GM19099 (cell line): ENCODE measurements around the gene POLR2F.

Experiments used
- POLR2A ChIP-seq: IDR thresholded peaks from 3 replicates; pipeline ENCODE4 v1.6.1; 2011; ENCODE audit warnings: low read depth; ENCODE audit not compliant: insufficient read length; ENCODE audit errors: extremely low read depth

The POLR2F gene

DNA sequence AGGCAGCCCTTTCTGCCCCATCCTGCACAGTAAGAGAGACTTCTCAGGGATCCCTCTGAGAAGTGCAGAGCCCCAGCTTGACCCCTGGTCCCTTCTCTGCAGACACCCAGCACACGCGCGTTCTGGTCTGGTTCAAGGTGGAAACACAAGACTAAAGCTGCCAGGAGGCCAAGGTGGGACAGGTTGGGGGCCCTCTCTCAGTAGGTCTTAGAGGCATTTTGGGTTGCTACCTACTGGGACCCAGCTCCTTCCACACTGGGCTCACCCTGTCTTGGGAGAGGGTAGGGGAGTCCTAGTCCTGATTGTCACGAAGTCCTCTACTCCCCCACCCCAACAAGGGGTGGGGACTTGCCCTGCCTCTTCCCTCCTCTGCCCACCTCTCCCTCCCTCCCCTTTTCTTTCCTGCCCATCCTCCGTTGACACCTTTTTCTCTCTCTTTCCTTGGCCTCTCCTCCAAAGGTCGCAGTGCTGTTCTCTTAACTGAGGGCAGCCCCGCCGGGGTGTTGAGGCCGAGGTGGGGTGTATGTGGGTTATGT is 31.6 kb downstream of the POLR2F start:
- no peak for TF ChIP-seq POLR2A

DNA sequence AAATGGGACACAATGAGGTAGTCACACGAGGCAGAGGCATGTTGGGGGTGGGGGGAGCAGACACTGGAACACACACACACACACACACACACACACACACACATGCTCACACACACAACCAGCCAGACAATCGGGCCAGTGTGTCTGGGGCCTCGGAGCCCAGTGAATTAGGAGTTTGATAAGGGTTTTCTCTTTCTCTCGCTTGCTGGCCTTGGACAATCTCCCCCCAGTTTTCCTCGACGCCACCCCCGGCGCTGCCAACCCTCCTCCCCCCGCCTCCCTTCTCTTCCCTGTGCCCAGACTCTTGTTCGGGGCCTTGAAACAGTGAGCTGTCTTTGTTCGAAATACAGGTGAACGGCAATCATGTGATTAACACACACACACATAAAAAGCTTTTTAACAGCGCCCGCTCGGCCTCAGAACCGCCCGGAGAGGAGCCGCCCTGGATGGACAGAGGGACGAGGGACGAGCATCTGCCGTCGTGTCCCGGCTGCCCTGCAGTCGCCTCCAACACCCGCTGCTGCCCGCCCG is 32.3 kb downstream of the POLR2F start:
- TF ChIP-seq POLR2A, result no peak

DNA sequence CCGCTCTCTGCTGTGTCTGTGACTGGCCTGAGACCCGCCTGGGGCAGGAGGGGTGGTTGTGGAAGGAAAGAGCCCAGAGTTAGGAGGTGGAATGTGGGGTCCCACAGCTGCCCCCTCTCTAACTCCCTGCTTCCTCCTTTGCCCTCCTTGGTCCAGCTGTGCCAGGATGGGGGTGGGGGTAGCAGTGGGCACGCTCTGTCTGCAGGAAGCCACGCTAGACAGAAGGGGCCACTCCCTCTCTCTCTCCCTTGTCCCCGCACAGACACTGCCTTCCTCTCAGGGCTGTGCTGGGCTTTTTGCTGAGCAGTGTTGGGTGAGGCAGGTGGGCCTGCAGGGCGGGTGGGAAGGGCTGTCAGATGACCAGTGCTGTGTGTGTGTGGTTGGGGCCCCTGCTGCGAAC is 32.9 kb downstream of the POLR2F start:
- TF ChIP-seq POLR2A, result no peak

DNA sequence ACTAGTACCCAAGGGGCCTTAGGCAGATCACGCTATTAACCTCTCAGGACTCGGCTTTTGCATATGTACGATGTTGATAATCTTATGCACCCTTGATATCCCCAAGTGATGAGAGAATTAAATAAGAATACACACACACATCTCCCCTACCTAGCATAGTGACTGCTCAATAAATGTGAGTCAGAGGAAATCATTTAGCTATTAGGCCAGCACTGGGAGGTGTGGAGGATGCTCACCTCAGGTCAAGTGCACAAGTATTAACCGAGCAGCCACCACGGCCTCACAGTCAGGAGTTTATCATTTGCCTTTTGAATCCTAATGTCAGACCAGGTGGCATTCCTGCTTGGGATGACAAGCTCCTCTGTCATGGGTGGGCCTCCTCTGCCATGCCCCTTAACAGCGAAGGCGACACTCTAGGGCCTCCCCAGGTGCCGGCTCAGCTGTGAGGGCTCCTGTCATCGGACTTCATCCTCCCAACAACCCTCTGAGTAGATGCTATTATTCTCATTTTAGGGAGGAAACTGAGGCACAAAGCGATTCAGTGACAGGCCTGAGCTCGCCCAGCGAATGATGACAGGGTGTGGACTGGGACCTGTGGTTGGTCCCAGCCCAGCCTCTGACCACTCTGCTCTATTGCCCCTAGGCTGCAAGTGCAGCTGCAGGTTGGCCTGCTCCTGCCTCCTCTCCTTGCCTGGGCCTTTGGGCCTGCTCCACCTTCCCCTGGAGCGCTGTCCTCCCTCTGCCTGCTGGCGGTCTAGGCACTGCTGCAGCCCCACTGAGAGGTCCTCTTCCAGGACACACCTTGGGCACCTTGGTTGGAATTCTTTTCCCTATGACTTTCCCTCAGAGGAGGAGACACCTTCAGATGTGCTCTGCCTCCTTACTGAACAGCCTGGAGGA is 35.9 kb downstream of the POLR2F start:
- TF ChIP-seq POLR2A, result no peak

DNA sequence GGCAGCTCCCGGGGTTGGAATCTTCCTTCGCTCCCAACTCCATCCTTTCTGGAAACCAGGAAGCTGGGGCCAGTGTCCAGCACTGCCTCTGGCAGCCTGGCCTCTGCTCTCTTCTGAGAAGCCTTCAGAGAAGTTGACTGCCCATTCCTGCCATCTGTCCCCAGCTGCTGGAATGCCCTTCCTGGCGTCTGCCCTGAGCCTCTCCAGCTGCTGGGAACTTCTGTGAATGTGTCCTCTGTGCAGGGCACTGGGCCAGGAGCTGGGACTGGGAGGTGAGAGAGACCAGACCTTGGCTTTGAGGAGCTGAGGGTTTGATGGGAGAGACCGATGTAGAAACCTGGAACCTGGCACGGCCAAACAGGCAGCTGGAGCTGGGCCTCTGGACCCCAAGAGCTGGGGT is 36.8 kb downstream of the POLR2F start:
- no peak for TF ChIP-seq POLR2A

DNA sequence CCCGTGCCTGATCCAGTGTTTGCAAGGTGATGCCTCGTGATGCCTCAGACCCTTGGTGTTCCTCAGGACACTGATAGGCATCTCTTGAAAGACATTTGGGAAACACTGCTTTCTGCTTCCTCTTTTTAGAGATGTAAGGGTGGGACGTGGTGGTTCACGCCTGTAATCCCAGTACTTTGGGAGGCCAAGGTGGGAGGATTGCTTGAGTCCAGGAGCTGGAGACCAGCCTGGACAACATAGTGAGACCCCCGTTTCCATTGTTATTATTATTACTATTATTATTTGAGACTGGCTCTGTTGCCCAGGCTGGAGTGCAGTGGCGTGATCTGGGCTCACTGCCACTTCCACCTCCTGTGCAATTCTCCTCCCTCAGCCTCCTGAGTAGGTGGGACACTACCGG is 37.4 kb downstream of the POLR2F start:
- TF ChIP-seq POLR2A, result no peak

DNA sequence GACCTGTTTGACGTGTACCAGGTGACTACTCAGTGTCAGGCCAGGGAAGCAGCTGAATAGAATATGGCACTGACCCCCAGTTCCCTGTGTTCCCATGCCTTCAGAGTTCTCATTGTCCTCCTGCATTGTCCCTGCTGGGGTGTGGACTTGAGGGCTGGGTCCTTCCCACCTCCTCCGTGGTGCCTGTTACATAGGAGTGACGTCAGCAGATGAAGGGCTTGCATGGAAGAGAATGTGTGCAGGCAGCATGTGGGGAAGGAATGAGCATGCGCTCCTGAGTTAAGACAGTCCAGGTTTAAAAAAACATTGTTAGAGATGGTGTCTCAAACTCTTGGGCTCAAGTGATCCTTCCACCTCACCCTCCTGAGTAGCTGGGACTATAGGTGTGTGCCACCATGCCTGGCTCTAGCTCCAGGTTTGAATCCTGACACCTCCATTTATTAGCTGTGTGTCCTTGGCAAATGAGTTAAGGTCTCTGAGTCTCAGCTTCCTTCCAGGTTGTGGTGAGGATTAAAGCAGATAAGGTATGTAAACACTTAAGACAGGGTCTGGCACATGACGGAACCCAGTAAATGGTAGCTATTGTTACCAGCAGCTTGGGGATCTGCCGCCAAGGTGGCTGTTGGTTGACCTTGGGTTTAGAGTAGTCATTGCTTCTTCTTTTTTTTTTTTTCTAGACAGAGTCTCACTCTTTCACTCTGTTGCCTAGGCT is 38.4 kb downstream of the POLR2F start:
- TF ChIP-seq POLR2A, result no peak

DNA sequence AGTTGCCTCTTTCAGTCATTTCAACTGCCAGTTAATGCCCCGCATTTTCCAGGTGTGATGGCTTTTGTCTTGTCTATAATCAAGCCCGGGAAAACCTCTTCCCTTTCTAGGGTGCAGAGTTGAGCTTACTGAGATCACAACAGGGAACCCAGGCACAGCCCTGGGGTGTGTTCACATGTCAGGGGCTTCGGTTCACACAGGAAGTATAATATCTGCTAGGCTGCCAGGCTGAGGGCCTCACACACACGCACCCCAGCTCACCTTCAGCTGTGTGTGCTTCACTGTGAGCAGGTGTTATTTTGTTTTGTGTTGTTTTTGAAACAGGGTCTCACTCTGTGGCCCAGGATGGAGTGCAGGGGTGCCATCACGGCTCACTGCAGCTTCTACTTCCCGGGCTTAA is 40.5 kb downstream of the POLR2F start:
- no peak for TF ChIP-seq POLR2A

DNA sequence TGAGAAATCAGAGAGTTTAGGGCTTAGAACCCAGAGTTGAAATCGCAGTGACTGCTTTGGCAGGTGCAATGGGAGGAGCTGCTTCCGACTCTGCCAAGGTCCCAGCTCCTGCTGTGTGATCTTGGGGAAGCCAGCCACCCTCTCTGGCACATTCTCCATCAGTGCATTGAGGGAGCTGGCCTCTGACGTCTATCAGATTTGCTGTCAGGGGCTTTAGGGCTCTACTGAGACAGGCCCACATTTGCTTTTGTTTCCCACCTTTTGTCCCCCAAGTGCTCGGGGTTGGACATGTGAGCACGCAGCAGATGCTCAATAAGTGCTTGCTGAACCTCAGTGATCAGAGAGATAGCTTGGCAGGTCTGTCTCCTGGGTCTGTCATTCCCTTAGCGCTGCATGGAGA is 41.5 kb downstream of the POLR2F start:
- TF ChIP-seq POLR2A, result no peak

DNA sequence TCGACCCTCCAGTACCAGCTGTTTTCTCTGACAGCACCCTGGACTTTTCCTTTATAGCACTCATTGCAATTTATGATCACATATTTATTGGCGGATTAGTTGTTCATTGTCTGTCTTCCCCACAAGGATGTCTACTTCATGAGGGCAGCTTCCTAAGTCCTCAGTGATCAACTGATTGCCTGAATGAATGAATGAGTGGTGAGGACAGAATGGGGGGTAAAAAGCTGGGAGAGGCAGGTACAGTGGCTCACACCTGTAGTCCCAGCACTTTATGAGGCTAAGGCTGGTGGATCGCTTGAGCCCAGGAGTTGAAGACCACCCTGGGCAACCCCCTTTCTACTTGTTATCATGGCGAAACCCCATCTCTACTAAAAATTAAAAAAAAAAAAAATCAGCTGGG is 42.0 kb downstream of the POLR2F start:
- TF ChIP-seq POLR2A, result no peak

DNA sequence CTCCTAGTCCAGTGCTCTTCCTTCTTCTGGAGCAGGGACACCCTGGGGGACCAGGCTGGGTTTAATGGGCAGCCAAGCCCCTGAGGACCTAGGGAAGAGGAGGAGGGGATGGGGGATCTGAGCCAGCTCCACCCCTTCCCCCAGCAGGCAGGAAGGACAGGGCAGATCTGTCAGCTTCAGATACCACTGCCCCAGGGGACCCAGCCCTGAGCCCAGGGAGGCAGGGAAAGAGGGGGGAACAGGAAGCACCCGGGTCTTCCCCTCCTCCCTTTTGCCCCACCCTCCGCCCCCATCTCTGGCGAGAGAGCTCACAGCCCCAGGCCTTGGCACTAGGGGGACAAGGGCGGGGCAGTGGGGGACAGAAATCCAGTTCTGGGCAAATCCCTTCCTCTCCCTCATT is 42.6 kb downstream of the POLR2F start:
- TF ChIP-seq POLR2A, result no peak

DNA sequence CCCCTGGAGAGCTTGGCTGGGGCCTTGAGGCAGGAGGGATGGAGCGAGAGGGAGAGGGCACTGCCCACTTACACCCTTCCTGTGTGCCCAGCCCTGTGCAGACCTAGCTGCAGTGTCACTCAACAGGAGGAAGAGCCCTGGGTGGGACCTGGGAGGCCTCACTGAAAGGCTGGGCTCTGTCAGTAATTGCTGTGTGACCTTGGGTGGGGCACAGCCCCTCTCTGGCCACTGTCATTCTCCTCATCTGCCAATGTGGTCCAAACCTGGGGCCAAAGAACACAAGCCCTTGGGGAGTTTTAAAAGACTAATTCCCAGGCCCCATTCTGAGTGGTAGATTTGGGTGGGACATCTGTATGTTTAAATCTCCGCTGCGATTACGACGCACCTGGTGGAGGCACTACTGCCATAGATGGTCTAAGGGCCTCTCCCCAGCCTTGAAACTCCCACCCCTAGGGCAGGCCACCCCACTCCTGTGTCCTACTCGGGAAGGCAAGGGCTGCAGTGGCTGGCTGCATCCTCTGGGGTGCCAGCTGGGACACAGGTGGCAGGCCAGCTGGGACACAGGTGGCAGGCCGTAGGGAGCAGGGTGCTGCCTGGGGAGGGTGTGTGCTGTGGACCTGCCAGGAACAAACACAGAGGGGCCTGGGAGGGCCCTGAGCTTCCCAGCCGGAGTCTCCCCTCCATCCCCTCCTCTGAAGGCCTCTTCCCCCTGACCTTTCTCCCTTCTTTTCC is 43.2 kb downstream of the POLR2F start:
- no peak for TF ChIP-seq POLR2A

DNA sequence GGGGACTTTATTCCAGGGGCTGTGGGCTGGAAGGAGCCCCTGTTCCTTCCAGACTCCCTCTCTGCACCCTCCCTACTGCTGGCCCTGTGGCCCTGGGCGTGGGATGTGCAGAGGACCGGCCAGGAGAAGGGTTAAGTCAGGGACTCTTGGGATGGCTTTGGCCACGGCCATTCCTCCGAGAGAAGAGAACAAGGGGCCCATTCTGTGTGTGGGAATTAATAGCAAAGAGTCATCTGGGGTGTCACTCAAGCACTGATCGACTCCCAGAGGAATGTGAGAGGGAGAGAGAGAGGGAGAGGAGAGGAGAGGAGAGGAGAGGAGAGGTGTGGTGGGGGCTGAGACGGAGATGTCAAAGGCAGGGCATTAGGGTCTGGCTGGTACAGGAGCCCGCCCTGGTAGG is 45.0 kb downstream of the POLR2F start:
- no peak for TF ChIP-seq POLR2A

DNA sequence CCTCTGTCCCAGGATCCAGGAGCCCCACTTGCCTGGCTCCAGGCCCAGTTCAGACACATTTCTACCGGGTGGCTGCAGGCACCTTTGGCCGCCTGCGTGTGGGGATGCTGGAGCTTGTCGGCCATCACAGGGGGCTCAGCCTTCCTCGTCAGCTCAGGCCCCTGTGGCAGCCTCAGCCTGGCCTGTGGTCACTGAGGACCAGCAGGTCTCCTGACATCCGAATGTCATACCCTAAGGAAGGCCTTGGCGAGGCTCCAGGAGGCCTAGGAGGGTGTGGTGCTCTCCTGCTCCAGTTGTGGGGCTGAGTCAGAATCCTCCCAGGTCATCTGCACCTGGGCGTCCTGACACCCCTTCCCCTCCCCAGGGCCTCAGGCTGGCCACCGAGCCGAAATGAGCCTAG is 45.7 kb downstream of the POLR2F start:
- TF ChIP-seq POLR2A, result no peak
